Stimulated activated naive CD4-positive, alpha-beta T cell (primary cell): ENCODE data around the gene MMAA.
"Not testable (repeated sequence)": the region's sequence is repeated elsewhere in the genome, so short reads cannot be mapped to it uniquely, and the experiment has no call there.

Source experiments
- DNase-seq, 6 experiments: peaks; one replicate each; lab custom pipeline; 2025; lab: John Stamatoyannopoulos, UW

MMAA gene

GRCh38 chr4:145635117-145635516, 15.9 kb downstream of the MMAA start:
- DNase-seq = no peak

- DNase-seq = no peak
Observed at GRCh38 chr4:145635630-145636029, 16.4 kb downstream of the MMAA start.

- DNase-seq = no peak
Observed at GRCh38 chr4:145639186-145639698, 20.1 kb downstream of the MMAA start.

GRCh38 chr4:145640236-145640635, 21.1 kb downstream of the MMAA start:
- not testable (repeated sequence) for DNase-seq

GRCh38 chr4:145643295-145643694, 24.1 kb downstream of the MMAA start:
- DNase-seq = no peak

GRCh38 chr4:145644699-145645098, 25.5 kb downstream of the MMAA start:
- DNase-seq = no peak

- DNase-seq = no peak
Observed at GRCh38 chr4:145656156-145656555, 37.0 kb downstream of the MMAA start.

- DNase-seq = no peak
Observed at GRCh38 chr4:145660064-145660463, 40.9 kb downstream of the MMAA start.

- DNase-seq = no peak
Observed at GRCh38 chr4:145663194-145663593, 44.0 kb downstream of the MMAA start.

GRCh38 chr4:145665773-145666172, 46.6 kb downstream of the MMAA start:
- no peak for DNase-seq

GRCh38 chr4:145670422-145670821, 51.2 kb downstream of the MMAA start:
- DNase-seq = no peak

GRCh38 chr4:145679520-145679919, 60.3 kb downstream of the MMAA start:
- DNase-seq = no peak

GRCh38 chr4:145679991-145680455, 60.8 kb downstream of the MMAA start, which contains the start of gene C4orf51:
Gene C4orf51, plus strand, starts transcription at chr4:145680146. Its CDS starts 58 bp downstream, at chr4:145680204.
- DNase-seq = no peak

- no peak for DNase-seq
Observed at GRCh38 chr4:145680902-145681301, 61.7 kb downstream of the MMAA start.

- no peak for DNase-seq
Observed at GRCh38 chr4:145681518-145681917, 62.3 kb downstream of the MMAA start.

- no peak for DNase-seq
Observed at GRCh38 chr4:145681956-145682355, 62.8 kb downstream of the MMAA start.

GRCh38 chr4:145686991-145687390, 67.8 kb downstream of the MMAA start:
- no peak for DNase-seq

GRCh38 chr4:145690610-145691009, 71.4 kb downstream of the MMAA start:
- no peak for DNase-seq

GRCh38 chr4:145691416-145691815, 72.2 kb downstream of the MMAA start:
- DNase-seq = not testable (repeated sequence)

GRCh38 chr4:145694929-145695328, 75.7 kb downstream of the MMAA start:
- no peak for DNase-seq

- DNase-seq = no peak
Observed at GRCh38 chr4:145697332-145697731, 78.1 kb downstream of the MMAA start.

GRCh38 chr4:145698507-145698906, 79.3 kb downstream of the MMAA start:
- DNase-seq = no peak

- DNase-seq = no peak
Observed at GRCh38 chr4:145703850-145704497, 84.8 kb downstream of the MMAA start.

GRCh38 chr4:145709336-145709735, 90.2 kb downstream of the MMAA start:
- no peak for DNase-seq
